ENCODE results near the gene EXD2.
A peak's percentile ranks its signal among the peaks of the same experiment; 100 is the strongest.

- TF ChIP-seq CTCF (IDR thresholded peaks at IDR 0.05) (peak; percentile 59), POLR2AphosphoS5 (IDR thresholded peaks at IDR 0.05; ENCODE audit: low read depth, low read length) (no peak), TCF7L2 (IDR thresholded peaks at IDR 0.05; ENCODE audit: low read depth, low read length) (no peak), SIN3A (IDR thresholded peaks at IDR 0.05; ENCODE audit: borderline replicate concordance, insufficient read depth, low read depth, low read length) (no peak), REST (IDR thresholded peaks at IDR 0.05; ENCODE audit: insufficient read depth in 1 of 2, low read depth in 2 of 2, low read length in 1 of 2) (no peak)
These were observed 96.9 kb downstream of the EXD2 start for GRCh38 chr14:69288011-69288771.

Data from Panc1 (cell line).